ENCODE results near the gene TSEN2. TPM values are rescaled to one million over a fixed set of nuclear protein-coding genes. Genes with fewer than 3 reads are reported as not detected.

The TSEN2 gene
- polyA plus RNA-seq (2011; rRNA removed) (8.9 and 11.0 TPM in 2 replicates), polyA minus RNA-seq (2011; rRNA and poly(A)+ RNA removed) (13.8 and 17.2 TPM in 2 replicates)

- POLR2A ChIA-PET: interaction anchor here (0.6 to 2.5 kb wide), 8 partner anchors 14 to 347 kb away, joined by 3 to 17 read pairs (median 4); no protein-coding TSS in a partner anchor
- Histone ChIP-seq H3K27me3 (ENCODE audit: control insufficient read depth, insufficient read depth, low read length) (no peaks in the 10 kb centered on the region), H3K9me3 (ENCODE audit: control insufficient read depth, insufficient read depth, low read length) (no peaks in the 10 kb centered on the region; the same call in 1 of the 2 replicates), H3K4me3 (ENCODE audit: low read depth, low read length) (peak within 1 kb of the TSS; percentile 87), H3K27ac (ENCODE audit: low read depth, low read length) (peak within 1 kb of the TSS; percentile 52)
- peak; percentile 88 for DNase-seq (ENCODE audit: low read depth, low spot score)
- TF ChIP-seq CTCF (IDR thresholded peaks at IDR 0.05; ENCODE audit: low read depth, low read length): peak; percentile 39
- CTCF ChIA-PET: interaction anchor here (0.5 to 4.2 kb wide), 19 partner anchors 10 to 1008 kb away, joined by 3 to 25 read pairs (median 4); partner anchors contain the start of gene RPL32
Measured at GRCh38 chr3:12484198-12484982, at the start of gene TSEN2. Gene TSEN2, plus strand, starts transcription at chr3:12484480. Its CDS starts 5,321 bp downstream, at chr3:12489801.

- CTCF ChIA-PET: interaction anchor here (0.6 to 2.2 kb wide), 5 partner anchors 33 to 1007 kb away, joined by 3 to 7 read pairs (median 4); no protein-coding TSS in a partner anchor
- POLR2A ChIA-PET: no interaction called here
- Histone ChIP-seq H3K27me3 (ENCODE audit: control insufficient read depth, insufficient read depth, low read length) (no peaks in the 10 kb centered on the region), H3K4me3 (ENCODE audit: low read depth, low read length) (no peak overlapping the region; the same call in 1 of the 2 replicates), H3K9me3 (ENCODE audit: control insufficient read depth, insufficient read depth, low read length) (0 out of 2 replicates have a peak, but pooled peaks cover 4% of the 10 kb centered on the region), H3K27ac (ENCODE audit: low read depth, low read length) (no peak overlapping the region)
- DNase-seq (ENCODE audit: low read depth, low spot score): no peak
- TF ChIP-seq CTCF (IDR thresholded peaks at IDR 0.05; ENCODE audit: low read depth, low read length): no peak
Measured at GRCh38 chr3:12436514-12437220, 47.6 kb upstream of the TSEN2 start.

- H3K27me3 ChIP-seq (ENCODE audit: control insufficient read depth, insufficient read depth, low read length): no peaks in the 10 kb centered on the region
- no peak overlapping the region for H3K27ac ChIP-seq (ENCODE audit: low read depth, low read length)
- no peak overlapping the region for H3K4me3 ChIP-seq (ENCODE audit: low read depth, low read length)
- no peak for TF ChIP-seq CTCF (IDR thresholded peaks at IDR 0.05; ENCODE audit: low read depth, low read length)
- DNase-seq (ENCODE audit: low read depth, low spot score): no peak
- 0 out of 2 replicates have a peak, but pooled peaks cover 4% of the 10 kb centered on the region for H3K9me3 ChIP-seq (ENCODE audit: control insufficient read depth, insufficient read depth, low read length)
- ChIA-PET CTCF (interaction anchor here (0.6 to 2.2 kb wide), 2 partner anchors 42 to 1008 kb away, joined by 4 to 7 read pairs; no protein-coding TSS in a partner anchor), POLR2A (no interaction called here)
Measured at GRCh38 chr3:12437221-12437605, 47.1 kb upstream of the TSEN2 start.

- POLR2A ChIA-PET: no interaction called here
- no peak overlapping the region for H3K27ac ChIP-seq (ENCODE audit: low read depth, low read length)
- DNase-seq (ENCODE audit: low read depth, low spot score): no peak
Measured at GRCh38 chr3:12437861-12438260, 46.4 kb upstream of the TSEN2 start.

More at GRCh38 chr3:12437861-12438260, 46.4 kb upstream of the TSEN2 start:
- Histone ChIP-seq H3K9me3 (ENCODE audit: control insufficient read depth, insufficient read depth, low read length) (0 out of 2 replicates have a peak, but pooled peaks cover 4% of the 10 kb centered on the region), H3K27me3 (ENCODE audit: control insufficient read depth, insufficient read depth, low read length) (no peaks in the 10 kb centered on the region), H3K4me3 (ENCODE audit: low read depth, low read length) (no peak overlapping the region)
- CTCF ChIA-PET: no interaction called here
- TF ChIP-seq CTCF (IDR thresholded peaks at IDR 0.05; ENCODE audit: low read depth, low read length): no peak
